Erythroblast (primary cell): Measurements from ENCODE around the gene DDX43.
"Not testable (repeated sequence)": the region's sequence is repeated elsewhere in the genome, so short reads cannot be mapped to it uniquely, and the experiment has no call there.

Source experiments
- GATA1 ChIP-seq: IDR thresholded peaks from 2 replicates; pipeline ENCODE4 v1.6.1; 2011; ENCODE audit warnings: low read depth, mild to moderate bottlenecking, control low read depth, low read length, moderate library complexity
- POLR2A ChIP-seq: IDR thresholded peaks from 2 replicates; pipeline ENCODE4 v1.6.1; 2011; ENCODE audit warnings: mild to moderate bottlenecking, low read length

- TF ChIP-seq POLR2A, GATA1: not testable (repeated sequence)
These were observed 13.1 kb upstream of the DDX43 start for GRCh38 chr6:73381531-73381930.
